Retinal pigment epithelial cell (primary cell): ENCODE measurements around the gene OR1M1.

Experiments
- DNase-seq: peaks from one replicate; pipeline ENCODE4 v3.0.0-alpha.2; 2010; ENCODE audit warnings: low read depth
- H3K4me3 ChIP-seq: 2 replicates; pipeline ENCODE4 v1.5.1; 2011; ENCODE audit warnings: mild to moderate bottlenecking, low read length, control low read depth, moderate library complexity
- TF ChIP-seq, protein P1 (sequence below): conservative IDR thresholded peaks from 2 replicates; pipeline ENCODE4 v1.5.1; 2011; ENCODE audit warnings: low read depth, low read length, control low read depth, inconsistent platforms

Gene OR1M1

DNA sequence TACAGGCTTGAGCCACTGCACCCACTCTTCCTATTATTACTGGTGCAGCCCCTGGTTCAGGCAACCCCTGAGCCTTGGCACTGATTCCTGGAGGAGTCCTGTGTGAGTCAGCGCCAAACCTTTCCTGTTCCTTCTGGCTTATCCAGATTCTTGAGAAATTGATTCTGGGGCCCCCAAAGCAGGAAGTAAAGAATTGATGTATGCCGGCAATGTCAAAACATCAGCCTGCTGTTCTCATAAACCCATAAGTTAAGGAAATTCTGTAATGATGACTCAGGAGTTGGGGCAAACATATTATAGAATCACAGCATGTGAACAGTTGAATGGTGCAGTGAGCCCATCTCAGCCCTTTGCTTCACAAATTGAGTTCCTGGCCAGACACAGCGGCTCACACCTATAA, 41.3 kb downstream of the OR1M1 start:
- H3K4me3 ChIP-seq = no peak overlapping the region
- TF ChIP-seq, protein P1, sequence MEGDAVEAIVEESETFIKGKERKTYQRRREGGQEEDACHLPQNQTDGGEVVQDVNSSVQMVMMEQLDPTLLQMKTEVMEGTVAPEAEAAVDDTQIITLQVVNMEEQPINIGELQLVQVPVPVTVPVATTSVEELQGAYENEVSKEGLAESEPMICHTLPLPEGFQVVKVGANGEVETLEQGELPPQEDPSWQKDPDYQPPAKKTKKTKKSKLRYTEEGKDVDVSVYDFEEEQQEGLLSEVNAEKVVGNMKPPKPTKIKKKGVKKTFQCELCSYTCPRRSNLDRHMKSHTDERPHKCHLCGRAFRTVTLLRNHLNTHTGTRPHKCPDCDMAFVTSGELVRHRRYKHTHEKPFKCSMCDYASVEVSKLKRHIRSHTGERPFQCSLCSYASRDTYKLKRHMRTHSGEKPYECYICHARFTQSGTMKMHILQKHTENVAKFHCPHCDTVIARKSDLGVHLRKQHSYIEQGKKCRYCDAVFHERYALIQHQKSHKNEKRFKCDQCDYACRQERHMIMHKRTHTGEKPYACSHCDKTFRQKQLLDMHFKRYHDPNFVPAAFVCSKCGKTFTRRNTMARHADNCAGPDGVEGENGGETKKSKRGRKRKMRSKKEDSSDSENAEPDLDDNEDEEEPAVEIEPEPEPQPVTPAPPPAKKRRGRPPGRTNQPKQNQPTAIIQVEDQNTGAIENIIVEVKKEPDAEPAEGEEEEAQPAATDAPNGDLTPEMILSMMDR = no peak
- DNase-seq = no peak

DNA sequence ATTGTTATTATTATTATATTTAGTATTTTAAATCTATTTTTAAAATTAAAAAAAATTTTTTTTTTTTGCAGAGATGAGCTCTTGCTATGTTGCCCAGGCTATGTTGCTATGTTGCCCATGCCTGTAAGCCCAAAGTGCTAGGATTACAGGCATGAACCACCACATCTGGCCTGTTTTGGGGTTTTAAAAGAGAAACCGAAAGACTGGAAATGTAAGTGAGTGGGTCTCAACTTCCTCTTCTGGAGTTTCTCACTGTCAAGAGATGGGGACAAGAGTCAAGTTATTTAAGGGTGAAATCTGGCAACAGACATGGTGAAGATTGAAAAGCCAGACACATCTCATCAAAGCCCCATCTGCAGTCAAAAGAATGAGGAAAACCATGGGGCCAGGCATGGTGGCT, 44.1 kb downstream of the OR1M1 start:
- TF ChIP-seq, protein P1 = no peak
- DNase-seq = no peak
- no peak overlapping the region for H3K4me3 ChIP-seq

DNA sequence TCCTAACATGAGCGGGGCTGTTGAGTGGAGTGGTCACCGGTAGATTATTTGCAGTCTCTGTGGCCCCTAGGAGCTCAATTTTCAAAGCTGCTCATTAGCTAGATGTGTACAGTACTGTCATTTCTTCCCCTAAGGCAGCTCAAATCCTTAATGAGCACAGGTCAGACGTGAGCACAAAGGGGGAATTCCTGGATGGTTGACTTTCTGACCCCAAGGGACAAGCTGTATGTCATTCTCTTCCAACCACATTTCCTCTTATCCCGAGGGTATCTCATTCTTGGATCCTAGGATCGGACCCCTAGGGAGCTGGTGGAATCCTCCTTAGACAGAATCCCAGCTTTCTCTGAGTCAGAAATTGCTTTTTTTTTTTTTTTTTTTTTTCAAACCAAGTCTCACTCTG, 45.6 kb downstream of the OR1M1 start:
- no peak for DNase-seq
- TF ChIP-seq, protein P1 = no peak
- H3K4me3 ChIP-seq = no peak overlapping the region

DNA sequence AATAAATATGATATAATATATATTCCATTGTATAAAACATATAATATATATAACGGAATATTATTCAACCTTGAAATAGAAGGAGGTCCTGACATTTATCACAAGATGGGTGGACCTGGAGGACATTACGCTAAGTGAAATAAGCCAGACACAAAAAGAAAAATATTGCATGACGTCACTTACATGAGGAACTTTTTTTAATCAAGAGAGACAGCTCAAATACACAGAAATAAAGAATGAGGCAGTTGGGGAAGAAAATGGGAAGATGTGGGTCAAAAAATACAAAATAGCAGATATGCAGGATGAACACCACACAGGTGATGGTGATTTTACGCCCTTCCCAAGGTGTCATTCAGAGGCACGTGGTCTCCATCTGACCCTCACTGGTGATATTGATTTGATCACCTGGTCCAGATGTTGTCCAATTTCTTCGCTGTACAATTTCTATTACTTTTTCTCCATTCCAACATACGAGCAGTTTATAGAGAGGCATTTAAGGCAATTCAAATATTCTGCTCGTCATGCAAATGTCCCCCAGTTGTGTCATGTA, 52.8 kb downstream of the OR1M1 start:
- TF ChIP-seq, protein P1 = no peak
- peak overlapping the region; percentile 100 for H3K4me3 ChIP-seq
- DNase-seq = no peak

DNA sequence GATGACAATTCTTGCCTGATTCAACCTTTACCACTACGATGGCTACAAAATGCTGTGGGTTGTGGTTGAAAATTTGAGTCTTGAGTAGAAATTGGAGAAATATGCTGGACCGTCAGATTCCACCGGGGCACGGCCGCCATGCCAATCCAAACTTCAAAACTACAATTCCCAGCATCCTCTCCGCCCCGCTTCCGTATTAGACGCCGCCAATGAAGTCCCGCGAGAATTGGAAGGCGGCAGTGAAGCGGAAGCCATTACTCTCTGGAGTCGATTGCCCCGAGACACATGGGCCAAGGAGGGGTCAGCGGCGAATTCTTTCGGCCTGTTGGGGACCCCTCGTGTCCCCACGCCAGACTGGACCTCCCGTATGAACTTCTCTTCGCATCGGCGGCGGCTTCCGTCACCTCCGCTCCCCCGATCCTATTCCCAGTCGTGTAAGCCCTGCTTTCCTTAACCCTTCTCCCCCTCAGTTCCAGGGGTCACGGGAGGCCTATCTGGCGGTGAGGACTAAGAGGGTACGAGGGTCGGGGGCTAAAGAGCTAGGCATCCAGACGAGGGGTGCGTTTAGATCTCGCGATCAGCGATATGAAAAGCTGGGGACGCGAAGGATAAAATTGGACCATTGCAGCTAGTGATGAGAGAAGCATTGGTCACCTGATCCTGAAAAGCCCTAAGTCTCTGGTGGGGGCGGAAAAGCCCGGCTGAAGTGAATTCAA, 53.5 kb downstream of the OR1M1 start, which contains the start of gene ZNF317:
ZNF317 (plus strand) TSS at position 239 of the 716 bp plus-strand sequence. CDS start 15,620 bp downstream, outside the sequence.
- TF ChIP-seq, protein P1 = no peak
- DNase-seq = peak; percentile 54
- peak within 1 kb of the TSS; percentile 100 for H3K4me3 ChIP-seq

DNA sequence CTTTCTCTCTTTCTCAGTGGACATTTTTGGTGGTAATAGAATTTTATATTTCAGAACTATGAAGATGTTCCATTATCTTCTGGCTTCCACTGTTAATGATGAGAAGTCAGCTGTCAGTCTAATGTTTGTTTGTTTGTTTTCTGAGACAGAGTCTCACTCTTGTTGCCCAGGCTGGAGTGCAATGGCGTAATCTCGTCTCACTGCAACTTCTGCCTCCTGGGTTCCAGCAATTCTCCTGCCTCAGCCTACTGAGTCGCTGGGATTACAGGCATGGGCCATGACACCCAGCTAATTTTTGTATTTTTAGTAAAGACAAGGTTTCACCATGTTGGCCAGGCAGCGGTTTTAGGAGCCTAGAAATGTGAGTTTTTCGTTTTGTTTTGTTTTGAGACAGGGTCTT, 58.1 kb downstream of the OR1M1 start:
- H3K4me3 ChIP-seq = no peak overlapping the region
- TF ChIP-seq, protein P1 = no peak
- DNase-seq = no peak
